Ascending aorta (tissue), 2 donors: Measurements from ENCODE around the gene DUSP18. TPM values are rescaled to one million over a fixed set of nuclear protein-coding genes. Genes with fewer than 3 reads are reported as not detected.

Experiments used
- DNase-seq, 2 donors: peaks; one replicate each; pipeline ENCODE4 v3.0.0-alpha.2; 2019; ENCODE audit warnings: low spot score in 2 of 2
- H3K27ac ChIP-seq, 2 donors: fragments of 200-600 bp; sonication (generic); one replicate each; pipeline ENCODE4 v1.5.1; 2016 to 2017; ENCODE audit warnings: mild to moderate bottlenecking in 1 of 2
- H3K27me3 ChIP-seq: fragments of 200-600 bp; sonication (generic); one replicate; pipeline ENCODE4 v1.5.1; 2017
- H3K36me3 ChIP-seq, 2 donors: fragments of 200-600 bp; sonication (generic); one replicate each; pipeline ENCODE4 v1.5.1; 2016
- H3K4me1 ChIP-seq, 2 donors: fragments of 200-600 bp; sonication (generic); one replicate each; pipeline ENCODE4 v1.5.1; 2016 to 2017; ENCODE audit warnings: mild to moderate bottlenecking in 1 of 2
- H3K4me3 ChIP-seq, 2 donors: fragments of 200-600 bp; sonication (generic); one replicate each; pipeline ENCODE4 v1.5.1; 2016 to 2017; ENCODE audit warnings: mild to moderate bottlenecking in 1 of 2
- H3K9me3 ChIP-seq, 2 donors: fragments of 200-600 bp; sonication (generic); one replicate each; pipeline ENCODE4 v1.5.1; 2016
- intact Hi-C: fragments of 100-400 bp; cut with DNase I; formaldehyde crosslinking; loops from one replicate; pipeline ENCODE4 v1.15.1; 2023
- total RNA-seq: library from RNA; depleted of rRNA; stranded (reverse); fragments of >200 nt; gene quantifications from one replicate; pipeline ENCODE4 v1.1.0, GENCODE V29; 2016
- TF ChIP-seq, protein P1 (sequence below), 3 experiments: fragments of 200-600 bp in 2 of 3; fragments of 450-650 bp in 1 of 3; sonication (generic) in 2 of 3; IDR thresholded peaks; one replicate each; pipeline ENCODE4 v1.5.1; 2016 to 2019; ENCODE audit warnings: antibody characterized with exemption in 3 of 3, mild to moderate bottlenecking in 1 of 3, moderate library complexity in 1 of 3

The DUSP18 gene
- total RNA-seq, 1 donor from 2014 or later, result 0.21 TPM

DNA sequence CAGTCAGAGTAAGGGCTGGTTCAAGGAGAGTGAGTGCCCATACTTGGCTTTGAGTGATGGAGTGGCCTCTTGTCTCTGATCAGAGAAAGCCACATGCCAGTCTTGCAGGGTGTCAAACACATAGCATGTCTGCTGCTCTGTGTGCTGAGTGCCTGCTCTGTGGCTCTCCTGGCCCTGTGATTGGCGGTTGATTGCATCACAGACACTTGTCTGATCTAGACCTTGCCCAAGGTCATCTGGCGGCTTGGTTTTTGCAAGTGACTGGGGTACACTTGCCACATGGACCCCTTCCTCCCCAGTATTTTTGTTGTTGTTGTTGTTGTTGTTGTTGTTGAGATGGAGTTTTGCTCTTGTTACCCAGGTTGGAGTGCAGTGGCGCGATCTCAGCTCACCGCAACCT is 37.3 kb upstream of the DUSP18 start:
- TF ChIP-seq, protein P1, sequence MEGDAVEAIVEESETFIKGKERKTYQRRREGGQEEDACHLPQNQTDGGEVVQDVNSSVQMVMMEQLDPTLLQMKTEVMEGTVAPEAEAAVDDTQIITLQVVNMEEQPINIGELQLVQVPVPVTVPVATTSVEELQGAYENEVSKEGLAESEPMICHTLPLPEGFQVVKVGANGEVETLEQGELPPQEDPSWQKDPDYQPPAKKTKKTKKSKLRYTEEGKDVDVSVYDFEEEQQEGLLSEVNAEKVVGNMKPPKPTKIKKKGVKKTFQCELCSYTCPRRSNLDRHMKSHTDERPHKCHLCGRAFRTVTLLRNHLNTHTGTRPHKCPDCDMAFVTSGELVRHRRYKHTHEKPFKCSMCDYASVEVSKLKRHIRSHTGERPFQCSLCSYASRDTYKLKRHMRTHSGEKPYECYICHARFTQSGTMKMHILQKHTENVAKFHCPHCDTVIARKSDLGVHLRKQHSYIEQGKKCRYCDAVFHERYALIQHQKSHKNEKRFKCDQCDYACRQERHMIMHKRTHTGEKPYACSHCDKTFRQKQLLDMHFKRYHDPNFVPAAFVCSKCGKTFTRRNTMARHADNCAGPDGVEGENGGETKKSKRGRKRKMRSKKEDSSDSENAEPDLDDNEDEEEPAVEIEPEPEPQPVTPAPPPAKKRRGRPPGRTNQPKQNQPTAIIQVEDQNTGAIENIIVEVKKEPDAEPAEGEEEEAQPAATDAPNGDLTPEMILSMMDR (IDR thresholded peaks at IDR 0.05), result no peak
- Histone ChIP-seq H3K27me3 (no peaks in the 10 kb centered on the region), H3K4me3 (no peak overlapping the region), H3K36me3 (no peaks in the 10 kb centered on the region), H3K27ac (no peak overlapping the region), H3K9me3 (no peaks in the 10 kb centered on the region), H3K4me1 (no peaks in the 10 kb centered on the region)
- no peak for DNase-seq
- intact Hi-C loops, result no loop called here

DNA sequence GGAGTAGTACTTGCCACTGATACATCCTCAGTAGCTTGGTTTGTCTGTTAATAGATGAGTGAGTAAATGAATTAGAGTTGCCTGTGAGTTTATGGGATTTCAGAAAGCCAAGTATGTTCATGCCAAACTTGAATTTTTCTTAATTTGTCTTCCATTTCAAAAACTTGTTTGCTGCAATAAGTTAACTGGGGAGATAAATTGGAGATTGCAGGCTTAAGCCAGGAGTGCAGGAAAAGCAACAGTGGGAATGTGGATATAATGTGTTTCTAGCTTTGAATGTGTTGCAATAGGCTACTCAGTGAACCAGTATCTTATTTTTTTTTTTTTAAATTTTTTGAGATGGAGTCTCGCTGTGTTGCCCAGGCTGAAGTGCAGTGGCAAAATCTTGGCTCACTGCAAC is 35.2 kb upstream of the DUSP18 start:
- intact Hi-C loops, result no loop called here
- no peaks in the 10 kb centered on the region for H3K4me1 ChIP-seq

DNA sequence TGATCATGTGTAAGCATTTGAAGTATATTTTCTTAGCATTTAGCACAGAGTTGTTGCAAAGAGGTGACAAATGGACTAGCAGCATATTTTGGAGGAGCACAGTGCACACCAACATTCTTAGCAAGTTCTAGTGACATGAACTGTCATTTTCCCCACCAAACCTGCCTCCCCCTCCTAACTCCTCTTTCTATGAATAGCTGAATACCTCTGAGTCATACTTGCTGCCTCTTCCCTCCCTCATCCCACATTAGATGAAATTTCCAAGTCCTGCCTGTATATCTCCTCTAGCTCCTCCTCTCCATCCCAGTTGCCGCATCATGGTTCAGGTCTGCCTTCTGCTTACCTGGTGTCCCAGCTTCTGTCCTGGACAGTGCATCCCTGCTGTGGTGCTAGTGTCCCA is 34.2 kb upstream of the DUSP18 start:
- no peaks in the 10 kb centered on the region for H3K4me1 ChIP-seq
- no peaks in the 10 kb centered on the region for H3K36me3 ChIP-seq
- TF ChIP-seq, protein P1 (IDR thresholded peaks at IDR 0.05), result no peak
- intact Hi-C loops, result no loop called here
- H3K4me3 ChIP-seq, result no peak overlapping the region
- H3K27me3 ChIP-seq, result no peaks in the 10 kb centered on the region
- H3K27ac ChIP-seq, result no peak overlapping the region
- H3K9me3 ChIP-seq, result no peaks in the 10 kb centered on the region
- no peak for DNase-seq

More for the DNA sequence above, 35.2 kb upstream of the DUSP18 start:
- Histone ChIP-seq H3K27ac (no peak overlapping the region), H3K9me3 (no peaks in the 10 kb centered on the region), H3K36me3 (no peaks in the 10 kb centered on the region), H3K4me3 (no peak overlapping the region), H3K27me3 (no peaks in the 10 kb centered on the region)
- TF ChIP-seq, protein P1 (IDR thresholded peaks at IDR 0.05), result no peak
- no peak for DNase-seq

DNA sequence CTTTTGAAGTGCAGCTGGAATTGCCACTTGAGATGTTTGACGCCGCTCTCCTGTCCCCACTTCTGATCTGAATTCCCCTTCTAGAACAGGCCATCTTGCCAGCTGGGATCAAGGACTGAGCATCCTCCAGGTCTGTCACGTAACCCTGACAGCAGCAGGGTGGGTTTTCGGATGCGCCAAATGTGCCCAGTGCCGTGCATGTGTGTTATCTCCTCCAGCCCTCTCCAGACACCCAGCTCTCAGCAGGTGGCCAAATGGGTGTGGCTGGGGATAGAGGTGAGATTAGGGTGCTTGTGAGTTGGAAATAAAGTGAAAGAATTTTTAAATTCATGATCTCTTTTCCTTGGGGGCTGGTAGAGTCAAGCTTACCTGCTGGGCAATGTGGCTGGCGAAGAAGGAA is 30.3 kb upstream of the DUSP18 start:
- Histone ChIP-seq H3K4me1 (peaks cover 0 to 8% of the 10 kb centered on the region in 2 donors), H3K27me3 (no peaks in the 10 kb centered on the region), H3K27ac (no peak overlapping the region), H3K4me3 (no peak overlapping the region), H3K9me3 (no peaks in the 10 kb centered on the region), H3K36me3 (no peaks in the 10 kb centered on the region)
- intact Hi-C loops, result no loop called here
- TF ChIP-seq, protein P1 (IDR thresholded peaks at IDR 0.05), result no peak
- DNase-seq, result no peak

DNA sequence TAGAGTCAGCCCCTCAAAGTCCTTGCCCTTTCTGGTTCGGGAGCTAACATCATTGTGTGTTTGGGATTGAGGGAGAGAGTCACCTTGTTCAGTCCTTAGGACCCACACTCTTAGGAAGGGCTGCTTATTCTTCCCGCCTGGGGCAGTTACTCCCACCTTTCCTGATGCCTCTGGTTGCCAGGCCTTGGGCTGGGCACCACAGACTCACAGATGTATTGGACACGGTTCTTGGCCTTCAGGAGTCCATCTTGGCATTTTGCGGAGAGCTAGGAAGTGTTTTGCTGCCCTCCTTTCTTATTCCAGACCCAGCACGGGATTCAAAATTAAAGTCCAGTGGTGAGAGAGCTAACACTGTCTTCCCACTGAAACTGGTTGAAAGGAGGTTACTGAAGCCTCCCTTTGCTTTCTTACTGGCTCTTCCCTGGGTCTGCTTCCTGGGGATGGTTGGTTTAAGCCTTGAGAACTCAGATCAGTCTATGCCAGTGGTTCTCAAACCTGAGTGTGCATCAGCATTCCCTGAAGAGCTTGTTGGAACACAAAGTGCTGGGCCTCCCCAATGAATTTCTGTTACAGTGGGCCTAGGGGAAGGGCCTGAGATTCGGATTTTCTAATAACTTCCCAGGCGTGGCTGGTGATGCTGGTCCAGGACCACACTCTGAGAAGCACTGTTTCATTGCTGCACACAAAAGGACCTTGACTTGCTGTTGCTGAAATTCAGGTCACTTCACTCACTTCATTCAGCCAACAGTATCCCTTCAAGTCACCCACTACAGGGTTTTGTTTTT is 28.4 kb upstream of the DUSP18 start:
- Histone ChIP-seq H3K27ac (no peak overlapping the region), H3K27me3 (no peaks in the 10 kb centered on the region)
- intact Hi-C loops, result loop anchor here (2.0 kb wide), 1 partner anchor 61 kb away; the partner anchor contains the start of gene SLC35E4

More for the DNA sequence above, 28.4 kb upstream of the DUSP18 start:
- no peak for DNase-seq
- Histone ChIP-seq H3K4me3 (no peak overlapping the region), H3K9me3 (no peaks in the 10 kb centered on the region), H3K36me3 (no peaks in the 10 kb centered on the region), H3K4me1 (peaks cover 0 to 8% of the 10 kb centered on the region in 2 donors)
- TF ChIP-seq, protein P1 (IDR thresholded peaks at IDR 0.05), result no peak
